ENCODE data around the gene NIT2.
"Not testable (repeated sequence)": the region's sequence is repeated elsewhere in the genome, so short reads cannot be mapped to it uniquely, and the experiment has no call there.

Gene NIT2

GRCh38 chr3:100339786-100340185 lies 5.2 kb downstream of the NIT2 start:
- no peak for DNase-seq

GRCh38 chr3:100340527-100340926 lies 6.0 kb downstream of the NIT2 start:
- DNase-seq = no peak

DNA sequence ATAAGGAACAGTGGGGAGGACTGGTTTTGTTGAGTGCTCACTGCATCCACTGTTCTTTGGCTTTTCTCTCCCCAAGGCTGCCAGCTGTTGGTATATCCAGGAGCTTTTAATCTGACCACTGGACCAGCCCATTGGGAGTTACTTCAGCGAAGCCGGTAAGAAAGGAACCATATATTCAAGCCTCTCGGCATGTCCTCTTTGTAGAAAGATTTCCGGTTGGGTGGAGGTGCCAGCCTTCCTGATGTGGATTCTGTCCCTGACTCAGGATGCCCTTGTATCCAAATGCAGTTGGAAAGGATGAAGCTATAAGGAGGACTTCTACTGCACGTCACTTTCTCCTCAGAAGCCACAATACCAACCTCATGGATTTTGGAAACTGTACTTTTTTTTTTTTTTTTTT lies 14.2 kb downstream of the NIT2 start:
- DNase-seq = no peak

DNA sequence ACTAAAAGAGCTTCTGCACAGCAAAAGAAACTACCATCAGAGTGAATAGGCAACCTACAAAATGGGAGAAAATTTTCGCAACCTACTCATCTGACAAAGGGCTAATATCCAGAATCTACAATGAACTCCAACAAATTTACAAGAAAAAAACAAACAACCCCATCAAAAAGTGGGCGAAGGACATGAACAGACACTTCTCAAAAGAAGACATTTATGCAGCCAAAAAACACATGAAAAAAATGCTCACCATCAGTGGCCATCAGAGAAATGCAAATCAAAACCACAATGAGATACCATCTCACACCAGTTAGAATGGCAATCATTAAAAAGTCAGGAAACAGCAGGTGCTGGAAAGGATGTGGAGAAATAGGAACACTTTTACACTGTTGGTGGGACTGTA lies 17.2 kb downstream of the NIT2 start:
- DNase-seq = not testable (repeated sequence)

DNA sequence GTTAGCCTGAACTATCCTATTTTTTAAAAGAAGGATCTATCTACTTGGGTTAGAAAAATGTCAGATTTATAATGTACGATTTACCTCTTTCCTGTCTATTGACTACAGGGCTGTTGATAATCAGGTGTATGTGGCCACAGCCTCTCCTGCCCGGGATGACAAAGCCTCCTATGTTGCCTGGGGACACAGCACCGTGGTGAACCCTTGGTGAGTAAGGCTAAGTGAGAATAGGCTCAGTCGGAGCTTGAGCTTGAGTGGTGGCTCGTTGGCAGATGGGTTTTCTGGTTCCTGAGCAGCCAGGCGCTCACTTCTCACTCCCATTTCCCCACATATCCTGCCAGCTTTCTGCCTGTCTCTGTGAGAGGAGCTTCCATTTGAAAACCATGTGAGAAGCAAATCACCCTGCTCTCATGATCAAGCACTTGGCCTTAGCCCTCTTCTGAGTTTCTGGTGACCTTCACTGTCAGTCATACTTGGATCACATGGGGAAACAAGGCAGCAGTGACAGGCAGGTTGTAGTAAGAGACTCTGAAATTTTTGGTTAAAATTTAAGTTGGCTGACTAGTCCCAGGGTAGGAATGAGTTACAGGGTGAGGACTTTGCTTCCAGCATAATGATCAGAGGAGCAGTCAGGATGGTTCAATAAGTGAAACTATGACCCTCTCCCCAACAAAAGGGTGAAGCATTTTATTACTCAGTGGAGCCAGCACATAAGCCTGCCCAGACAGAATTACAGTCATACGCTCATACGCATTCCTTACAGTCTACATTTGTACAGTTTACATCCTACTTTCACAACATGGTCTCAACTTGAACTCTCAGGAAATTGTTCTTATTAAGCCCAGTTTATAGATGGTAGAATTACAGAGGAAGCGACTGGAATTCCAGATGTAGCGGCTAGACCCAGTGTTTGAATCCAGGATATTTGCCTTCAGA lies 18.0 kb downstream of the NIT2 start:
- DNase-seq = no peak

- DNase-seq = no peak
These were observed 20.3 kb downstream of the NIT2 start for GRCh38 chr3:100354850-100355249.

DNA sequence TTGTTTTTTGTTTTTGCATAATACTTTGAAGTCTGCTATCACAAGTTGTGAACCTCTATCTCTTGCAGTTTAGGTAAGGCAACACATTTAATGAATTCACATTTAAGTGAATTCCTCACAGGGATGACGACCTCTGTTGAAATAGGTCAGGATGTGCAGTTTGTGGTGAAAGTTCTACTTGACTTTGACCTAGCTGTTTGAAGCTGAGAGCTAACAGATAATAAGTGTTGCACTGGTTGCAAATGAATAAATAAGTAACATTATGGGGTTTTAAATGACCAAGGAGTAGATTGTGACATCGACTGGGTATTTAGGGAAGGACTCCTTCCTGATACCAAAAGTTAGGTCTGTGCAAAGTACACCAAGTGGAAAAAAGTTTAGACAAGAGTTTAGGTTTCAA lies 23.9 kb downstream of the NIT2 start:
- DNase-seq = no peak

DNA sequence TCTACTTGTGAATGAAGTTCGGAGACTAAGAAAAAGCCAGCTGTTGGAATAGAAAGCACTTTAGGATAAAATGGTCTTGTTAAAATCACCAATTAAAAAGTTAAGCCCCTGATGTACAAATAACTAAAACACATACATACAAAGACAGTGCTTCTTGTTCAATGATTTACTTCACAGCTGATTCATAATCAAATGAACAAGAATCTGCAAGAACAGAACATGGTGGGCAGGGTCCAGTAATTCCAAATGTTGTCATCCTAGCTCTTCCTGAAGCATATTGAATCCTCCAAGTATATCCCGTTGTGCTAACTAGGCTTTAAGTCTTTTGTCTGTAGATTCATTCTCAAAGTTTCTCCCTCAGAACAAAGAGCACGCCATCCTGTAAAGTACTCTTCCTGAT lies 24.5 kb downstream of the NIT2 start:
- no peak for DNase-seq

GRCh38 chr3:100360757-100361496 lies 26.4 kb downstream of the NIT2 start:
- DNase-seq = no peak

DNA sequence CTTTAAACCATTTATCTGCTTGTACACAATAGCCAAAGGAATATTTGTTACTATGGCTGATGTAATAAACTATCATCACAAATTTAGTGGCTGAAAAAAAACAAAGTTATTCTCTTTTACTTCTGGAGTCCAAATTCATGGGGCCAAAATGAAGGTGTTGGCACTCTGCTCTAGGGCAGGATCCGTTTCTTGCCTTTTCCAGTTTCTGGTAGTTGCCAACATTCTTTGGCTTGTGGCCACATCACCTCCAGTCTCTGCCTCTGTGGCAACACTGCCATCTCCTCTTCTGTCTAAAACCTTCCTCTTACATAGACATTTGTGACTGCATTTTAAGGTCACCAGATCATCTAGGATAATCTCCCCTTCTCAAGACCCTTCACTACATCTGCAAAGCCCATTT lies 27.3 kb downstream of the NIT2 start:
- DNase-seq = no peak

DNA sequence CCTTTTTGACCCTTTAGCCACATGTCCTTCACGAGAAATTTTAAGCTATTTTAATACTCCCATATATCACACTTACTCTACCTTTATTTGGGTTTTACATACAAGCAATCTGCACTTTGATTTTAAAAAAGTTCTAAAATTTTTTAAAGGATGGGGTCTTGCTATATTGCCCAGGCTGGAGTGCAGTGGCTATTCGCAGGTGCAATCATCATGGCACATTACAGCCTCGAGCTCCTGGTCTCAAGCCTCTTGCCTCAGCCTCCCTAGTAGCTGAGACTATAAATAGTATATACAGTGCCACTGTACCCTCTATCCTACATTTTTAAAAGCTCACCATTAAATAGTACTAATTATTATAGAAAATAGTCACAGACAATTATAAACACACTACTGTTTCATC lies 29.9 kb downstream of the NIT2 start:
- no peak for DNase-seq

- DNase-seq = no peak
These were observed 31.9 kb downstream of the NIT2 start for GRCh38 chr3:100366424-100366823.

GRCh38 chr3:100368441-100368840 lies 33.9 kb downstream of the NIT2 start:
- DNase-seq = no peak

- DNase-seq = no peak
These were observed 36.2 kb downstream of the NIT2 start for GRCh38 chr3:100370756-100371155.

DNA sequence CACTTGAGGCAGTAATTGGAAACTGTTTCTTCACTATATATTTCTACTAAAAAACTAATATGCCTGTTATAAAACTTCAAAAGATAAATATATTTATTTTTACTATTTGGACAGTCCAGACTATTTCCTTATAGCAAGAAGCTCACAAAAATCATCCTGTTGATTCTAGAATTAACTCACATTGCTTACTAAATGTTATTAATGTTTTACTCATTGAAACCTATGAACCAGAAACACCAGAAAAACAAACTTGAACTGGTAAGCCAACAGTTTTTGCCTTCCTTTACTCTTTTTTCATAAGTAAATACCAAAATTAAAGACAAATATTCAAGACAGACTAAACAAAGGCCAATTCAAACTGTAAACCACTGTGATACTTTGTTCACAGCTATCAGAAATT lies 40.0 kb downstream of the NIT2 start:
- DNase-seq = no peak

- no peak for DNase-seq
These were observed 41.7 kb downstream of the NIT2 start for GRCh38 chr3:100376301-100376700.

DNA sequence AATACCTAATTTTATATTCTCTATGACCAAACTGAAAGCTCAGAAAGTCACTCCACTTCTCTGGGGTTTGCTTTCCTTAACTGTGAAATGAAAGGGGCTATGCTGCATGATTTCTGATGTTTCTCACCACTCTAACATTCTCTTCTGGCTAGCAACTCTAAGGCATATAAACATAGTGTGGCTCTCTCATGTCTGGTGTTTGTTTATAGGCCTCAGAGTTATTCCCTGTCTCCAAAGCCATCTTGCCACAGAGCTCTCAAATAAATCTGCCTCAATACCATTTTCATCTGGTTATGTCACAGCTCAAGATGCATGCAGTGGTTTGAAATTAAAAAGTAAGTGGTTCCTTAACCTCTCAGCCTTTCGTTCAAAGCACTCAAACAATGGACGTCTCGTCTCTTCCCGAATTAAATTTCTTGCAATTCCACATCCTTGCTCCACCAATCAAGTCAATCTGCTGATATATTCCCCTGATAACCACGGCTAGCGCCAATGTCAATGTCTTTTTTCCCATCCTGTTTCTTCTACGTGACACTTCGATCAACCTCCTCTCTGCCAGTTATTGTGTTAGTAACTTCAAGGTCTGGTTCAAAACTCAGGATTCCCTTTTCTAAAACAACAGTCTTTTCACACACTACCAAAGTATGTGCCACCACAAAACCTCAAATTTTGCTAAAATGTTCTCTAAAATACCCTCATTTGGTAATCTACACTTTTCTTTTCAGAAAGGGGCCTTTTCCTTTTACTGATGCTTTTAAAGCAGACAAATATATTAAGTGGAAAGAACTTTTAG lies 50.4 kb downstream of the NIT2 start:
- no peak for DNase-seq

- DNase-seq = no peak
These were observed 52.0 kb downstream of the NIT2 start for GRCh38 chr3:100386437-100387074.

DNA sequence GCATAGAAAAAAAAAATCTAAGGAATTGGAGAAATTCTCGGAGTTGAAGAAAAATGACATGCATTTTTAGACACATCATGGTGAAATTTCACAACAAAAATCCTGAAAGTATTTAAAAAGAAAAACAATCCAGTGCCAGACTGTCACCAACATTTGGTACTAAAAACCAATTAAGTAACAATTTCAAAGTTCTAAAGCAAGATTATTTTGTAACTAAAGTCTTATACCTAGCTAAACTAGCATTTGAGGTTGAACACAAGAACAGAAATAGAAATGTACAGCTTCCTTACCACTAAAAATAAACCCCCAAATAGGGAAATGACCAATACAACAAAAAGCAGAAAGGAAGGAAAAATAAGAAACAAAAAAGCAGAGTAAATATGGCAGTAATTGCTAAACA lies 54.5 kb downstream of the NIT2 start:
- no peak for DNase-seq

- no peak for DNase-seq
These were observed 61.3 kb downstream of the NIT2 start for GRCh38 chr3:100395679-100396431.

DNA sequence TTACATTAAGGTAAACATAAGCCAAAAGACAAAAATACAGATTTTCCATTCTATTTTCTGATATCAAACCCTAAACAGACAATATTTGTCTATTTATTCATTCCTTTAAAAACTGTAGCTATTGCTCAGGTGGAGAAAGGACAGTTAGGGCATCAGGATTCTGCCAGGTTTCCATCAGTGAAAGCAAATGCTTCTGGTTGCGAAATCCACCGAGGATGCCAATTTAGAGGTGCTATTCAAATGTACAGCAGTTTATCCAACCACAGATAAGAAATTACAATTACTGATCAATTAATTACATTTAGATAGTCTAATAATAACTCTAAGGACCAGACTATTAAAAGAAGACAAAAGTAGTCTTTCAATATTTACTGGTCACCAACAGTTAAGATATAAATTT lies 62.4 kb downstream of the NIT2 start:
- DNase-seq = no peak

Data from activated T-cell treated with anti-CD3 and anti-CD28 coated beads for 4 hours (primary cell).